COLO829 (cell line): ENCODE measurements around the gene GJA1.
"Not testable (repeated sequence)": the region's sequence is repeated elsewhere in the genome, so short reads cannot be mapped to it uniquely, and the experiment has no call there.

Experiments used
- DNase-seq: peaks from one replicate; pipeline ENCODE4 v3.0.0; 2012; ENCODE audit warnings: low spot score

Gene GJA1

GRCh38 chr6:121435444-121436069 is at the start of gene GJA1:
Gene GJA1, plus strand, starts transcription at chr6:121435646. Its CDS starts 11,202 bp downstream, at chr6:121446848.
- no peak for DNase-seq

GRCh38 chr6:121386551-121386950 is 48.9 kb upstream of the GJA1 start:
- DNase-seq, result not testable (repeated sequence)

- no peak for DNase-seq
These were observed 46.0 kb upstream of the GJA1 start for GRCh38 chr6:121389419-121389818.

- DNase-seq, result no peak
These were observed 41.5 kb upstream of the GJA1 start for GRCh38 chr6:121393731-121394505.

GRCh38 chr6:121395736-121396135 is 39.7 kb upstream of the GJA1 start:
- no peak for DNase-seq

- DNase-seq, result not testable (repeated sequence)
These were observed 38.3 kb upstream of the GJA1 start for GRCh38 chr6:121397188-121397587.

- DNase-seq, result no peak
These were observed 37.3 kb upstream of the GJA1 start for GRCh38 chr6:121398127-121398526.

- DNase-seq, result no peak
These were observed 35.5 kb upstream of the GJA1 start for GRCh38 chr6:121399966-121400365.

- no peak for DNase-seq
These were observed 31.5 kb upstream of the GJA1 start for GRCh38 chr6:121403964-121404363.

GRCh38 chr6:121405306-121405705 is 30.1 kb upstream of the GJA1 start:
- no peak for DNase-seq

GRCh38 chr6:121408321-121408720 is 27.1 kb upstream of the GJA1 start:
- DNase-seq, result no peak

- DNase-seq, result peak; percentile 6
These were observed 21.6 kb upstream of the GJA1 start for GRCh38 chr6:121413879-121414278.

- no peak for DNase-seq
These were observed 17.1 kb upstream of the GJA1 start for GRCh38 chr6:121418346-121418745.

- DNase-seq, result no peak
These were observed 8.8 kb upstream of the GJA1 start for GRCh38 chr6:121426686-121427085.

GRCh38 chr6:121428872-121429756 is 6.3 kb upstream of the GJA1 start:
- no peak for DNase-seq

- DNase-seq, result peak; percentile 28
These were observed 4.7 kb upstream of the GJA1 start for GRCh38 chr6:121430514-121431460.

GRCh38 chr6:121431776-121432175 is 3.7 kb upstream of the GJA1 start:
- DNase-seq, result not testable (repeated sequence)

- no peak for DNase-seq
These were observed 1.2 kb upstream of the GJA1 start for GRCh38 chr6:121434037-121434770.

GRCh38 chr6:121436274-121436857 is 920 bp downstream of the GJA1 start:
- DNase-seq, result no peak
